K562 (cell line): ENCODE results near the gene ORAI3. TPM values are rescaled to one million over a fixed set of nuclear protein-coding genes. Genes with fewer than 3 reads are reported as not detected.

ENCODE experiments used
- ADNP ChIP-seq: fragments of 200-800 bp; sonication (Bioruptor generic); IDR thresholded peaks from 2 replicates; pipeline ENCODE4 v1.6.1; 2016; ENCODE audit warnings: missing genetic modification characterization, missing compliant biosample characterization
- ARID2 ChIP-seq: fragments of 450-650 bp; IDR thresholded peaks from 2 replicates; pipeline ENCODE4 v1.6.1; 2017; ENCODE audit warnings: antibody characterized with exemption, mild to moderate bottlenecking
- CHD4 ChIP-seq: fragments of 200-600 bp; sonication (generic); IDR thresholded peaks from 3 replicates; pipeline ENCODE4 v1.6.1; 2012; ENCODE audit warnings: low read depth, mild to moderate bottlenecking, mixed read lengths, low read length, inconsistent platforms; ENCODE audit not compliant: insufficient read depth, insufficient replicate concordance, poor library complexity, severe bottlenecking
- CSDE1 ChIP-seq, 2 experiments: fragments of 450-650 bp; IDR thresholded peaks; 2 replicates each; pipeline ENCODE4 v1.6.1; 2016; ENCODE audit warnings: mild to moderate bottlenecking in 1 of 2
- HCFC1 ChIP-seq: IDR thresholded peaks from 2 replicates; pipeline ENCODE4 v1.6.1; 2012; ENCODE audit warnings: low read depth, low read length, improper control_type of control experiment
- HDAC6 ChIP-seq: IDR thresholded peaks from 2 replicates; pipeline ENCODE4 v1.6.1; 2012; ENCODE audit warnings: low read depth, mild to moderate bottlenecking, control low read depth, inconsistent platforms, low read length, moderate library complexity
- HLTF ChIP-seq: fragments of 450-650 bp; IDR thresholded peaks from 2 replicates; pipeline ENCODE4 v1.6.1; 2016
- MTA3 ChIP-seq: fragments of 450-650 bp; formaldehyde crosslinking; IDR thresholded peaks from 2 replicates; pipeline ENCODE4 v1.6.1; 2017; ENCODE audit warnings: mild to moderate bottlenecking, borderline replicate concordance
- MYC ChIP-seq, 2 experiments: fragments of 250-450 bp in 1 of 2; sonication (Bioruptor Pico) in 1 of 2; IDR thresholded peaks; 2 replicates each; pipeline versions ENCODE4 v1.5.1 to v1.6.1; 2012 to 2021; ENCODE audit warnings: low read depth in 2 of 2, borderline replicate concordance in 1 of 2, improper control_type of control experiment in 1 of 2, low read length in 1 of 2, mild to moderate bottlenecking in 1 of 2, moderate library complexity in 1 of 2
- NFYB ChIP-seq: IDR thresholded peaks from 2 replicates; pipeline ENCODE4 v1.6.1; 2011; ENCODE audit warnings: mild to moderate bottlenecking, moderate library complexity; ENCODE audit not compliant: insufficient read length; ENCODE audit errors: extremely low read depth
- NONO ChIP-seq, 2 experiments: fragments of 200-400 bp in 1 of 2; fragments of 450-650 bp in 1 of 2; formaldehyde crosslinking in 1 of 2; IDR thresholded peaks; 2 replicates each; pipeline ENCODE4 v1.6.1; 2017; ENCODE audit warnings: low read depth in 2 of 2, mild to moderate bottlenecking in 2 of 2, moderate library complexity in 2 of 2, low read length in 1 of 2
- NR2C1 ChIP-seq, 2 experiments: fragments of 450-650 bp; IDR thresholded peaks; 2 replicates each; pipeline ENCODE4 v1.6.1; 2017; ENCODE audit warnings: mild to moderate bottlenecking in 2 of 2, antibody characterized with exemption in 1 of 2, inconsistent platforms in 1 of 2, missing compliant biosample characterization in 1 of 2, missing genetic modification characterization in 1 of 2
- NR2C2 ChIP-seq, 2 experiments: fragments of 200-800 bp in 1 of 2; sonication (Bioruptor generic) in 1 of 2; sonication (generic) in 1 of 2; formaldehyde crosslinking in 1 of 2; IDR thresholded peaks; 2 replicates each; pipeline versions ENCODE4 v1.6.1 to v1.8.0; 2016 to 2022; ENCODE audit warnings: mild to moderate bottlenecking in 1 of 2, missing compliant biosample characterization in 1 of 2, missing genetic modification characterization in 1 of 2, missing genetic modification reagents in 1 of 2
- NUFIP1 ChIP-seq: fragments of 450-650 bp; IDR thresholded peaks from 2 replicates; pipeline ENCODE4 v1.6.1; 2018; ENCODE audit not compliant: partially characterized antibody
- PML ChIP-seq: IDR thresholded peaks from 2 replicates; pipeline ENCODE4 v1.6.1; 2012; ENCODE audit warnings: low read length, inconsistent platforms
- SPI1 ChIP-seq: IDR thresholded peaks from 2 replicates; pipeline ENCODE4 v1.6.1; 2011; ENCODE audit warnings: low read depth, low read length, control low read depth, borderline replicate concordance
- SREBF1 ChIP-seq: fragments of 150-350 bp; IDR thresholded peaks from 2 replicates; pipeline ENCODE4 v1.6.1; 2014; ENCODE audit warnings: antibody characterized with exemption, low read depth, low read length, borderline replicate concordance
- TBP ChIP-seq: optimal IDR thresholded peaks from 2 replicates; pipeline ENCODE3; 2011; ENCODE audit warnings: low read depth, low read length, improper control_type of control experiment
- TOE1 ChIP-seq, 2 experiments: fragments of 450-650 bp in 1 of 2; sonication (generic) in 1 of 2; formaldehyde crosslinking in 1 of 2; IDR thresholded peaks; 2 replicates each; pipeline versions ENCODE4 v1.7.1 to v1.8.0; 2016 to 2022; ENCODE audit warnings: borderline replicate concordance in 2 of 2, mild to moderate bottlenecking in 2 of 2, antibody characterized with exemption in 1 of 2, inconsistent platforms in 1 of 2, low read depth in 1 of 2, missing genetic modification reagents in 1 of 2, moderate library complexity in 1 of 2
- ZNF175 ChIP-seq: fragments of 200-800 bp; sonication (Bioruptor generic); IDR thresholded peaks from 2 replicates; pipeline ENCODE4 v1.6.1; 2016; ENCODE audit warnings: low read depth, mild to moderate bottlenecking, missing genetic modification characterization, missing compliant biosample characterization
- ZZZ3 ChIP-seq: fragments of 450-650 bp; IDR thresholded peaks from 2 replicates; pipeline ENCODE4 v1.6.1; 2016; ENCODE audit warnings: antibody characterized with exemption, mild to moderate bottlenecking, moderate library complexity
- polyA plus RNA-seq, 8 experiments: library from polyadenylated mRNA; depleted of rRNA in 4 of 8; stranded (reverse) in 5 of 8; unstranded in 3 of 8; fragments of >200 nt; fragmentation: Nextera tagmentation in 2 of 8; fragmentation: Illumina TruSeq in 1 of 8; extraction: Ambion mirVana in 2 of 8; extraction: Trizol in 1 of 8; gene quantifications; 2 replicates each; pipeline versions ENCODE4 v1.2.1 to v1.2.3, GENCODE V29; 2011 to 2014; ENCODE audit warnings: inconsistent platforms in 1 of 8, missing spikeins in 1 of 8
- total RNA-seq, 7 experiments: library from RNA; depleted of rRNA in 6 of 7; stranded (reverse); fragments of >200 nt in 6 of 7; fragmentation: Illumina TruSeq in 2 of 7; extraction: Trizol in 2 of 7; gene quantifications; 2 replicates each; pipeline versions ENCODE4 v1.2.1 to v1.2.3, GENCODE V29; 2011 to 2021; ENCODE audit warnings: low replicate concordance in 1 of 7
- TF ChIP-seq, protein P1 (sequence below): fragments of 250-450 bp; sonication (Bioruptor Pico); IDR thresholded peaks from 2 replicates; pipeline ENCODE4 v1.5.1; 2021; ENCODE audit warnings: mild to moderate bottlenecking
- TF ChIP-seq, protein P2 (sequence below): fragments of 250-450 bp; sonication (Bioruptor Pico); IDR thresholded peaks from 2 replicates; pipeline ENCODE4 v1.4.0; 2020; ENCODE audit warnings: mild to moderate bottlenecking, moderate library complexity

ORAI3 gene
- total and polyA plus RNA-seq, 9 of the 15 experiments (the other 6 are each of a cell fraction or from before 2014, with no cell fraction given): 4.9 to 23.3 (median 14.1) TPM

DNA sequence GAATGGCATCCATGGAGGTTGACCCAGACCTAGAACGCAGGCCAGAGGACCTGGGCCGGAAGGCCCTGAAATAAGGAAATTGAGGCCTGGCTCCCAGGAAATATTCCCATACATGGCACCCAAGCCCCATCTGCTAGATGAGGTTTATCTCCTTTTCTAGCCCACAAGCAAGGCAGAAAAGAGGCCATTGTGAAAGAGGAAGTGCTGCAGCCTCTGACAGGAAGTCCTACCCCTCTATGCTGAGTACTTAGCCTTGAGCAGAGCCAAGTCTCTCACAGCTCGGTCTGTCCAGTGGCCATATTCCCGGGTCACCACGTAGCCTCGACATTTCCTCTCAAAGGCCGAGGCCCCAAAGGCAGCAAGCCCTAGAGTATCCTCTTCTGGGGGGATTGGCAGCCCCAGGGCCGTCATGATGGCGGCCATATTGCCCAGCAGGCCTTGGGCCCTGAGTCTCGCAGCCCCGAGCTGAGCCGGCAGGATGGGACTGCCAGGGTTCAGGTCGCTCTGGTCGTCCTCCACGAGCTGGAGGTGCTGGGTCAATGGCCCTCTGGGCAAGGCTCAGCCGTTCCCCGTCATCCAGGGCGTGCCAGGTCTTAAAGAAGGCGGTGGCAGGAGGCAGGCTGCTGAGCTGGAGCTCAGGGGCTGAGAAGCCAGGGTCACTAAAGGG, 44.6 kb upstream of the ORAI3 start (continued):
- TF ChIP-seq MTA3 (no peak), MYC (IDR thresholded peaks at IDR 0.05; ENCODE audit: low read depth, low read length) (no peak), MYC (CRISPR knock-in tag; IDR thresholded peaks at IDR 0.05; ENCODE audit: borderline replicate concordance, low read depth) (no peak), TBP (no peak), PML (no peak), ZZZ3 (no peak), ZNF175 (peak; percentile 60; the same call in 1 of the 2 replicates), SPI1 (peak; percentile 97), NR2C1 (IDR thresholded peaks at IDR 0.05) (no peak), NR2C1 (tag; IDR thresholded peaks at IDR 0.05) (no peak), ARID2 (no peak), HLTF (no peak), CSDE1 (IDR thresholded peaks at IDR 0.05) (no peak), TOE1 (IDR thresholded peaks at IDR 0.05; ENCODE audit: borderline replicate concordance) (no peak), TOE1 (CRISPR knock-in tag; IDR thresholded peaks at IDR 0.05; ENCODE audit: borderline replicate concordance, low read depth) (no peak), CHD4 (no peak), NR2C2 (CRISPR knock-in tag; IDR thresholded peaks at IDR 0.05) (no peak), NR2C2 (tag; IDR thresholded peaks at IDR 0.05) (no peak), HCFC1 (no peak), ADNP (tag) (no peak), HDAC6 (no peak), NUFIP1 (no peak), NFYB (no peak), SREBF1 (no peak), NONO (IDR thresholded peaks at IDR 0.05; ENCODE audit: low read depth in 2 of 2, low read length in 1 of 2) (no peak)
- TF ChIP-seq, protein P1, sequence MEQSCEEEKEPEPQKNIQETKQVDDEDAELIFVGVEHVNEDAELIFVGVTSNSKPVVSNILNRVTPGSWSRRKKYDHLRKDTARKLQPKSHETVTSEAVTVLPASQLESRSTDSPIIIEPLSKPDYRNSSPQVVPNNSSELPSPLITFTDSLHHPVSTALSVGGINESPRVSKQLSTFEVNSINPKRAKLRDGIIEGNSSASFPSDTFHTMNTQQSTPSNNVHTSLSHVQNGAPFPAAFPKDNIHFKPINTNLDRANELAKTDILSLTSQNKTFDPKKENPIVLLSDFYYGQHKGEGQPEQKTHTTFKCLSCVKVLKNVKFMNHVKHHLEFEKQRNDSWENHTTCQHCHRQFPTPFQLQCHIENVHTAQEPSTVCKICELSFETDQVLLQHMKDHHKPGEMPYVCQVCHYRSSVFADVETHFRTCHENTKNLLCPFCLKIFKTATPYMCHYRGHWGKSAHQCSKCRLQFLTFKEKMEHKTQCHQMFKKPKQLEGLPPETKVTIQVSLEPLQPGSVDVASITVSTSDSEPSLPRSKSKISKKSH (CRISPR knock-in tag): no peak
- TF ChIP-seq, protein P2, sequence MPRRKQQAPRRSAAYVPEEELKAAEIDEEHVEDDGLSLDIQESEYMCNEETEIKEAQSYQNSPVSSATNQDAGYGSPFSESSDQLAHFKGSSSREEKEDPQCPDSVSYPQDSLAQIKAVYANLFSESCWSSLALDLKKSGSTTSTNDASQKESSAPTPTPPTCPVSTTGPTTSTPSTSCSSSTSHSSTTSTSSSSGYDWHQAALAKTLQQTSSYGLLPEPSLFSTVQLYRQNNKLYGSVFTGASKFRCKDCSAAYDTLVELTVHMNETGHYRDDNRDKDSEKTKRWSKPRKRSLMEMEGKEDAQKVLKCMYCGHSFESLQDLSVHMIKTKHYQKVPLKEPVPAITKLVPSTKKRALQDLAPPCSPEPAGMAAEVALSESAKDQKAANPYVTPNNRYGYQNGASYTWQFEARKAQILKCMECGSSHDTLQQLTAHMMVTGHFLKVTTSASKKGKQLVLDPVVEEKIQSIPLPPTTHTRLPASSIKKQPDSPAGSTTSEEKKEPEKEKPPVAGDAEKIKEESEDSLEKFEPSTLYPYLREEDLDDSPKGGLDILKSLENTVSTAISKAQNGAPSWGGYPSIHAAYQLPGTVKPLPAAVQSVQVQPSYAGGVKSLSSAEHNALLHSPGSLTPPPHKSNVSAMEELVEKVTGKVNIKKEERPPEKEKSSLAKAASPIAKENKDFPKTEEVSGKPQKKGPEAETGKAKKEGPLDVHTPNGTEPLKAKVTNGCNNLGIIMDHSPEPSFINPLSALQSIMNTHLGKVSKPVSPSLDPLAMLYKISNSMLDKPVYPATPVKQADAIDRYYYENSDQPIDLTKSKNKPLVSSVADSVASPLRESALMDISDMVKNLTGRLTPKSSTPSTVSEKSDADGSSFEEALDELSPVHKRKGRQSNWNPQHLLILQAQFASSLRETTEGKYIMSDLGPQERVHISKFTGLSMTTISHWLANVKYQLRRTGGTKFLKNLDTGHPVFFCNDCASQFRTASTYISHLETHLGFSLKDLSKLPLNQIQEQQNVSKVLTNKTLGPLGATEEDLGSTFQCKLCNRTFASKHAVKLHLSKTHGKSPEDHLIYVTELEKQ (CRISPR knock-in tag): no peak
